Activated naive CD8-positive, alpha-beta T cell treated with anti-CD3 and anti-CD28 coated beads, Interleukin-2, amount 50 U/mL, for 16 hours (primary cell): ENCODE measurements around the gene SLC8B1.

ENCODE experiments used
- DNase-seq: peaks from one replicate; pipeline ENCODE4 v3.0.0-alpha.2; 2020; ENCODE audit warnings: low read depth, low spot score

Gene SLC8B1

GRCh38 chr12:113295886-113296556 is 38.9 kb downstream of the SLC8B1 start:
- no peak for DNase-seq

GRCh38 chr12:113293100-113293499 is 41.8 kb downstream of the SLC8B1 start:
- no peak for DNase-seq

GRCh38 chr12:113292547-113292946 is 42.4 kb downstream of the SLC8B1 start:
- DNase-seq: no peak

- DNase-seq: no peak
Observed at GRCh38 chr12:113292091-113292490, 42.8 kb downstream of the SLC8B1 start.

GRCh38 chr12:113291586-113291985 is 43.3 kb downstream of the SLC8B1 start:
- no peak for DNase-seq

GRCh38 chr12:113290506-113290905 is 44.4 kb downstream of the SLC8B1 start:
- no peak for DNase-seq

GRCh38 chr12:113289361-113289760 is 45.5 kb downstream of the SLC8B1 start:
- no peak for DNase-seq

GRCh38 chr12:113287899-113288282 is 47.0 kb downstream of the SLC8B1 start:
- no peak for DNase-seq

- DNase-seq: no peak
Observed at GRCh38 chr12:113287146-113287898, 47.6 kb downstream of the SLC8B1 start.

- no peak for DNase-seq
Observed at GRCh38 chr12:113286712-113287111, 48.2 kb downstream of the SLC8B1 start.

- no peak for DNase-seq
Observed at GRCh38 chr12:113285679-113286610, 49.0 kb downstream of the SLC8B1 start.

GRCh38 chr12:113284751-113285150 is 50.2 kb downstream of the SLC8B1 start:
- DNase-seq: no peak

GRCh38 chr12:113278633-113279032 is 56.3 kb downstream of the SLC8B1 start:
- no peak for DNase-seq

GRCh38 chr12:113278141-113278540 is 56.8 kb downstream of the SLC8B1 start:
- DNase-seq: no peak

- no peak for DNase-seq
Observed at GRCh38 chr12:113277511-113277910, 57.4 kb downstream of the SLC8B1 start.

- DNase-seq: no peak
Observed at GRCh38 chr12:113276946-113277500, 57.9 kb downstream of the SLC8B1 start.

- DNase-seq: no peak
Observed at GRCh38 chr12:113276306-113276705, 58.6 kb downstream of the SLC8B1 start.

GRCh38 chr12:113274848-113275247 is 60.1 kb downstream of the SLC8B1 start:
- no peak for DNase-seq

- no peak for DNase-seq
Observed at GRCh38 chr12:113273053-113273725, 61.7 kb downstream of the SLC8B1 start.

GRCh38 chr12:113271853-113272561 is 62.9 kb downstream of the SLC8B1 start:
- no peak for DNase-seq

- no peak for DNase-seq
Observed at GRCh38 chr12:113271466-113271852, 63.5 kb downstream of the SLC8B1 start.
